Activated CD8-positive, alpha-beta T cell treated with anti-CD3 and anti-CD28 coated beads for 36 hours (primary cell): ENCODE results near the gene RRP12. TPM values are rescaled to one million over a fixed set of nuclear protein-coding genes. Genes with fewer than 3 reads are reported as not detected.
A peak's percentile ranks its signal among the peaks of the same experiment; 100 is the strongest.
"Not testable (repeated sequence)": the region's sequence is repeated elsewhere in the genome, so short reads cannot be mapped to it uniquely, and the experiment has no call there.

Experiments
- ATAC-seq: fragments of 200-7000 bp; cut with Tn5 transposase; one replicate; pipeline ENCODE4 v1.10.0; 2021; ENCODE audit warnings: mild to moderate bottlenecking, moderate library complexity
- CTCF ChIA-PET: fragments of 350-600 bp; sonication (Branson Sonifier 250); formaldehyde crosslinking; loops from one replicate; lab custom pipeline; 2021; ENCODE audit warnings: antibody characterized with exemption; lab: Charles Lee
- POLR2A ChIA-PET: fragments of 350-600 bp; sonication (Branson Sonifier 250); formaldehyde crosslinking; loops from one replicate; lab custom pipeline; 2021; ENCODE audit warnings: antibody characterized with exemption; lab: Charles Lee
- DNase-seq: peaks from one replicate; pipeline ENCODE4 v3.0.0-alpha.2; 2020
- H3K27ac Mint-ChIP-seq: one replicate; pipeline ENCODE4 v1.8.0; 2021; ENCODE audit warnings: mild to moderate bottlenecking, mixed read lengths
- H3K27me3 Mint-ChIP-seq: one replicate; pipeline ENCODE4 v1.8.0; 2021; ENCODE audit warnings: mixed read lengths
- H3K36me3 Mint-ChIP-seq: one replicate; pipeline ENCODE4 v1.8.0; 2021; ENCODE audit warnings: low read depth, mixed read lengths
- H3K4me1 Mint-ChIP-seq: one replicate; pipeline ENCODE4 v1.8.0; 2021; ENCODE audit warnings: low read depth, mixed read lengths
- H3K4me3 Mint-ChIP-seq: one replicate; pipeline ENCODE4 v1.8.0; 2021; ENCODE audit warnings: mild to moderate bottlenecking, moderate library complexity, mixed read lengths
- H3K9me3 Mint-ChIP-seq: one replicate; pipeline ENCODE4 v1.8.0; 2021; ENCODE audit warnings: mixed read lengths
- CTCF ChIP-seq: fragments of 200-600 bp; IDR thresholded peaks from one replicate; pipeline ENCODE4 v1.8.0; 2022; ENCODE audit warnings: antibody characterized with exemption, mild to moderate bottlenecking
- intact Hi-C: fragments of 100-400 bp; cut with micrococcal nuclease; formaldehyde crosslinking; loops from one replicate; pipeline ENCODE4 v1.10.0; 2022
- total RNA-seq, 2 experiments: library from RNA; stranded (reverse); gene quantifications; one replicate each; pipeline ENCODE4 v1.2.3, GENCODE V29; 2021

The RRP12 gene
- total RNA-seq, 2 experiments from 2014 or later: 50.3 to 51.0 TPM

DNA sequence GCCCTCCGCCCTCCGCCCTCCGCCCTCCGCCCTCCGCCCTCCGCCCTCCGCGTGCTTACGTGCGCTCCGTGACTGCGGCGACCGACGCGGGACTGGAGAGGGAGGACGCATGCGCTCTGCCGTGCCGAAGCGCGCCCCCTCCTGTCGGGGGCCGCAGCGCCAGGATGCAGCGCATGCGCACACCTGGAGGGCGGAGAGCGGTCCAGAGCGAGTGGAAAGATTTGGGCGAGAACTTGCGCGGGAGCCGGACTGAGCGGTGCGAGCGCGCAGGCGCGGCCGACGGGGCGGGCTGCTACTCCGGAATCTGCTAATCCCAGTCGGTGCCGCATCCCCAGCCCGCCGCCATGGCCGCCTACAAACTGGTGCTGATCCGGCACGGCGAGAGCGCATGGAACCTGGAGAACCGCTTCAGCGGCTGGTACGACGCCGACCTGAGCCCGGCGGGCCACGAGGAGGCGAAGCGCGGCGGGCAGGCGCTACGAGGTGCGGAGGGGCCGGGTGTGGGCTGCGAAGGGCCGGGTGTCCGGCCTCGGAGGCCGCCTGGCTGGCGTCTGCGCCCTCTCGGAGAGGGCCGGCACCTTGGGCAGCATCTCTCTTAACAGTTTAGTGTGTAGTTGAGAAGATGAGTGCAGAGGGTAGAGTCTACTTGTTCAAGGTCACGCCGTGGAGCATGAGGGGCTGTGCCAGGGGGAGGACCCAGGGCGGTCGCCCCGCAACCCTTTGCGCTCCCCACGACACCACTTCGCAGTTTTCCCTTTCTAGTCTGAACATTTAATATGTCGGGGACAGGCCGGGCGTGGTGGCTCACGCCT is 25.0 kb upstream of the RRP12 start, which contains the start of gene PGAM1:
Gene PGAM1 (plus strand): TSS at position 228 of the 812 bp plus-strand sequence. CDS start 117 bp downstream, at position 345.
- Mint-ChIP-seq H3K9me3 (no peaks in the 10 kb centered on the region), H3K27ac (peak within 1 kb of the TSS; percentile 99), H3K27me3 (peaks cover 2% of the 10 kb centered on the region), H3K36me3 (peaks cover 59% of the 10 kb centered on the region), H3K4me1 (peaks cover 43% of the 10 kb centered on the region), H3K4me3 (peak within 1 kb of the TSS; percentile 96)
- DNase-seq (peak; percentile 93), ATAC-seq (peak; percentile 73)
- CTCF ChIA-PET: interaction anchor here (3.2 to 4.3 kb wide), 2 partner anchors 12 to 16 kb away, joined by 17 to 108 read pairs; no protein-coding TSS in a partner anchor
- POLR2A ChIA-PET: interaction anchor here (0.8 to 6.9 kb wide), 6 partner anchors 12 to 25 kb away, joined by 3 to 79 read pairs (median 10); partner anchors contain the start of gene RRP12
- peak; percentile 55 for TF ChIP-seq CTCF
- intact Hi-C loops: no loop called here

GRCh38 chr10:97423757-97424098 is 22.6 kb upstream of the RRP12 start:
- Mint-ChIP-seq H3K4me3 (peak overlapping the region; percentile 96), H3K27ac (peak overlapping the region; percentile 99), H3K4me1 (peaks cover 53% of the 10 kb centered on the region), H3K36me3 (peaks cover 41% of the 10 kb centered on the region)
- not testable (repeated sequence) for H3K9me3 Mint-ChIP-seq, ATAC-seq, DNase-seq, H3K27me3 Mint-ChIP-seq
- POLR2A ChIA-PET: interaction anchor here (0.6 to 6.9 kb wide), 4 partner anchors 10 to 774 kb away, joined by 3 to 79 read pairs (median 6); no protein-coding TSS in a partner anchor
- intact Hi-C loops: loop anchor here (1.0 kb wide), 1 partner anchor 8 kb away; no protein-coding TSS in a partner anchor
- CTCF ChIA-PET: interaction anchor here (0.7 to 5.8 kb wide), 3 partner anchors 14 to 22 kb away, joined by 3 to 108 read pairs (median 30); partner anchors contain the start of gene RRP12

DNA sequence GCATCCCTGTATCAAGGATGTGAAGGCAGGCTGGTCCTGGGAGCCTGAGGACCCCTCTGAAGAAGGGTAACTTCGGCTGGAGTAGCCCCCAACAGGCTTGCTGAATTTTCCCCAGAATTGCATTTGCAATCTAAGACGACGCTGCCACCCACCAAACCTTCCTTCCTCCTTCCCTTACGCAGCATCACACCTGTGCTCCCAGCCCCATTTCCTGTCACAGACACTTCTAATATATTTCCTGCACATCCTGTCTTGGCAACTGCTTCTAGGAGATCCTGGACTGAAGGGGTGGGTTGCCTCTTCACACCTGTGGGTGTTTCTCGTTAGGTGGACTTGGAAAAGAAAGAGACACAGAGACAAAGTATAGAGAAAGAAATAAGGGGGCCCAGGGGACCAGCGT is 15.4 kb upstream of the RRP12 start:
- ChIA-PET CTCF (no interaction called here), POLR2A (no interaction called here)
- no peak for TF ChIP-seq CTCF
- Mint-ChIP-seq H3K4me3 (no peak overlapping the region), H3K36me3 (peaks cover 8% of the 10 kb centered on the region), H3K27ac (peak overlapping the region; percentile 98), H3K27me3 (no peaks in the 10 kb centered on the region), H3K9me3 (no peaks in the 10 kb centered on the region), H3K4me1 (peaks cover 77% of the 10 kb centered on the region)
- ATAC-seq (no peak), DNase-seq (no peak)
- intact Hi-C loops: no loop called here

GRCh38 chr10:97412891-97413304 is 11.8 kb upstream of the RRP12 start:
- intact Hi-C loops: no loop called here
- DNase-seq (peak; percentile 87), ATAC-seq (peak; percentile 60)
- no peak for TF ChIP-seq CTCF
- peaks cover 47% of the 10 kb centered on the region for H3K4me1 Mint-ChIP-seq
- H3K27me3 Mint-ChIP-seq: no peaks in the 10 kb centered on the region
- ChIA-PET CTCF (interaction anchor here (0.8 to 11.1 kb wide), 8 partner anchors 11 to 141 kb away, joined by 3 to 108 read pairs (median 4); partner anchors contain the start of genes PGAM1 and RRP12), POLR2A (interaction anchor here (0.9 to 7.2 kb wide), 6 partner anchors 10 to 140 kb away, joined by 3 to 79 read pairs (median 5); partner anchors contain the start of genes PGAM1 and RRP12)
- H3K4me3 Mint-ChIP-seq: peak overlapping the region; percentile 41
- H3K36me3 Mint-ChIP-seq: no peaks in the 10 kb centered on the region
- H3K9me3 Mint-ChIP-seq: no peaks in the 10 kb centered on the region
- H3K27ac Mint-ChIP-seq: peak overlapping the region; percentile 88

DNA sequence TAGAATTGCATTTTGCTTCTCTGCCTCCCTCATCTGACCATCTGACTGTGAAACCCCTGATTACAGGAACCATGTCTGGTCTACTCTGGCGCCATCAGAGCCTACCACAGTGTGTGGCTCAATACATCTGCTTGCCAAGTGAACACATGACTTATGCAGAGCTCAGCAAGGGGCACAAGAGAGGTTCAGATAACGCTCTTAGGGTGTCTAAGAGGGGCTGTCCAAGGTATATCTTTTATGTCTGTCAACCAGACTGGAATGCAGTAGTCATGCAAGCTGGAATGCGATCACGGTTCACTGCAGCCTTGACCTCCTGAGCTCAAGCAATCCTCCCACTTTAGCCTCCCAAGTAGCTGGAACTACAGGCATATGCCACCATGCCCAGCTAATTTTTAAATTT is 10.3 kb upstream of the RRP12 start:
- peaks cover 44% of the 10 kb centered on the region for H3K4me1 Mint-ChIP-seq
- ChIA-PET POLR2A (interaction anchor here (0.7 to 7.2 kb wide), 5 partner anchors 10 to 25 kb away, joined by 3 to 79 read pairs (median 3); partner anchors contain the start of genes PGAM1 and RRP12), CTCF (interaction anchor here (0.8 to 11.1 kb wide), 4 partner anchors 10 to 33 kb away, joined by 3 to 108 read pairs (median 4); partner anchors contain the start of genes PGAM1 and RRP12)
- no peak for TF ChIP-seq CTCF
- H3K36me3 Mint-ChIP-seq: no peaks in the 10 kb centered on the region
- intact Hi-C loops: no loop called here
- no peak overlapping the region for H3K27ac Mint-ChIP-seq
- H3K4me3 Mint-ChIP-seq: no peak overlapping the region
- no peaks in the 10 kb centered on the region for H3K9me3 Mint-ChIP-seq
- ATAC-seq (no peak), DNase-seq (no peak)
- H3K27me3 Mint-ChIP-seq: no peaks in the 10 kb centered on the region
